ENCODE measurements around the gene FAM83D.
"Not testable (repeated sequence)": the region's sequence is repeated elsewhere in the genome, so short reads cannot be mapped to it uniquely, and the experiment has no call there.

FAM83D gene

DNA sequence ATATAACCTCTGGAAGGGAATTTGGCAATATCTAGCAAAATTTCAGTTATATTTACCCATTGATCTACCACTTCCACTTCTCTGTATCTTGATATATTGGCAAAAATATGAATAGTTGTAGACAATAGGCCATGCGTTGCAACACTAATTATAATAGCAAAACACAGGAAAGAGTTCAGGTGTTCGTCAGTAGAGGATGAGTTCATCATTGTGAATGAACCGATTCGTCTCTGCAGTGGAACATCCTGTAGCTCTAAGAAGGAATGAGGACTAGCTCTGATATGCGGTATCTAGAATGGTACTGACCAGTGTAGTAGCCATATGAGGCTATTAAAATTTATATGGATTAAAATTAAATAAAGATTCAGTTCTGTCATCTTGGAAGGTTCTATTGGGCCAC, 8.3 kb downstream of the FAM83D start:
- no peak for DNase-seq (ENCODE audit: low read depth)

DNA sequence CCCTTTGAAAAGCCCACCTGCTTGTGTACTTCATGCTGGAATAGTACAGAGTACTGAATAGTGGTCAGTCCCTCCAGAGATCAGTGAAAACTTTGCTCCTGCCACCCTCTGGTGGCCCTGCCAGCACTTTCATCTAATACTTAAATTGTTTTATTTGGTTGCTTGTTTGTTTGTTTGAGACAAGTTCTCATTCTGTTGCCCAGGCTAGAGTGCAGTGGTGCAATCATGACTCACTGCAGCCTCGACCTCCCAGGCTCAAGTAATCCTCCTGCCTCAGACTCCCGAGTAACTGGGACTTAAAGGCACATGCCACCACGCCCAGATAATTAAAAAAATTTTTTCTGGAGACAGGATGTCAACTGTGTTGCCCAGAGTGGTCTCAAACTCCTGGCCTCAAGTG, 9.1 kb downstream of the FAM83D start:
- no peak for DNase-seq (ENCODE audit: low read depth)

DNA sequence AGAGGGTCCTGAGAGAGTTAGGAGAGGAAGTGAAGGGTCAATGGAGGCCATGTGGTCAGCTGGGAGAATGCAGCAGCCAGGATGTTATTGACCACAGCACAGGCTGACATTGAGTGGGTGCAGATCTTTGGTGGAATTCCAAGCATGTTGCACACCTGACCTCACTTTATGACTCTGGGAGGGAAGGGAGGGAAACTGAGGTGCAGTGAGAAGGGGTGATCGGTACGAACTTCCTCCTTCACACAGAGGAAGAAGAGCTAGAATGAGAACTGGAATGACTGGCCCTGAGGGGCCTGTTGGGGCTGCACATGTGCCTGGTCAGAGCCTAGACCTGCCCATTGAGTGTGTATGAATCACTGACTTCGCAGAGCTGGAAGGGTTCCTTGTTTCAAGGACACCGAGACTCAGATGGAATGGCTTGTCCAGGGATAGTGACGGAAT, 9.8 kb downstream of the FAM83D start:
- DNase-seq (ENCODE audit: low read depth): no peak

DNA sequence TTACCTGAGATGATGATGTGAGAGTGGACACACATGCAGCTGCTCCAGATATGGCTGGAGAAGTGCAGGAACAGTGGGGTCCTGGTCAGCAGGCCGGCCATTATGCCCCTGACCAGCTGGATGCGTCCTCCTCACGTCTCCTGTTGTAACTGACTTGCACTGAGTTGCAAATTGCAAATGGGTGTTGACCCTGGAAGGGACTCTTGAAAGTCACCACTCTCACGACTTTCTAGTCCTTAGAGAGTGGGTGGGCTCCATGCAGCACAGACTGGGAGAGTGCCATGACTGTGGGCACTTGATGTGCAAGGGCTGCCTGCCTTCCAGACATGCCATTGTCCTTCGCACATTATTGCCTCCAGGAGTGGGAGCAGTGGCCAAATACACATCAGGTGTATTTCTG, 10.8 kb downstream of the FAM83D start:
- DNase-seq (ENCODE audit: low read depth): no peak

DNA sequence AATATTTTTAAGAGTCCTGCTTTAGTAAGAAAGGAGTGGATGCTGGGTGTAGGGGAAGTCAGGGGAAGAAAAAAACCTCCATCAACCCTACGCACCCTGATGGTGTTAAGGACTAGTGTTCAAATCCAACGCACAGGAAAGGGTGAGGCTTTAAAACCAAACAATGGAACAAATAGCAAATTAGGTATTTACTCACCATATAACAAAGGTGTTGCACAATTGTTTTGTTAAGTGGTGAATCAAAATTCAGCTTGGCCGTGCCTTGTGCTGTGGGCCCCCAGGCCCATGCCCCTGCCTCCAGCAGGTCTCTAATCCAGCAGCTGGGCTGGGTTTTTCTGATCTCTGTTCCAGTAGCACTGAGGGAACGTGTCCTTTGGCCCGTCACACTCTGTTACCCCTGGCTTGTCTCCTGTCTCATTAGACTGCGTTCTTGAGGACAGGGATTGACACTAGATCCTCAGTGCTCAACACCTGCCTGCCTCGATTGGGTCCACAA, 11.8 kb downstream of the FAM83D start:
- DNase-seq (ENCODE audit: low read depth): no peak

DNA sequence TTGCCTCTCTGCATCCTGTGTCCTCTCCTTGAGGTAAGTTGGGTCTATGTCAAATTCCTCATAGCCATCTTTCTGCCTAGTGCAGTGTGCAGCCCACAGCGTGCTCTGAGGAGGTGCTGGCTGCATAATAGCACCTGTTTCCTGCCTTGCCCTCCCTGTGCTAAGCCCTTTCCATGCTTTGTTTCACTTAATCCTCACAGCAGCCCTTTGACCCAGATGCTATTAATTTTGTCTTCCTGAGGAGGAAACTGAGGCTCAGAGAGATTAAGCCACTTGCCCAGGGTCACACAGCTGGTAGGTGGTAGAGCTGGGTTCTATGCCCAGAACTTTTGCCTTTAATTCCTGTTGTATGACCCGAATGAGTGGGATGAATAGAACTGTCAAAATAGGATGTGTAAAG, 13.5 kb downstream of the FAM83D start:
- DNase-seq (ENCODE audit: low read depth): no peak

DNA sequence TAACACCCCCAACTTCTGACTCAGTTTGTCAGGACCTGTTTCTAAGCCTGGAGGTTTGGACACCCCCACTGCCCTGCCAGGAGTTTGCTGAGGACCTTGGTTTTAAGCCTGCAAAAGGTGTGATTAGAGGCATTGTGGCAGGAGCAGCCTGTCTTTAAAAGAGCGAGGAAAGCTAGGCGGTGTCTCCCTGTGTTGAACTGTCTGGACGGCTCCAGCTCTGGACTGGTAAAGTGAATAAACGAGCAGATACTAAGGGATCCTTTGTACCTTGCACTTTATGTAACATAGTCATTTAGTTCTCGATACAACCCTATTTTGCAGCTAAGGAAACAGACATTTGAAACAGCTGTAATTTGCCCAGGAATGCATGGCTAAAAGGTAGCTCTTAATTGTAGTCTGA, 14.4 kb downstream of the FAM83D start:
- no peak for DNase-seq (ENCODE audit: low read depth)

DNA sequence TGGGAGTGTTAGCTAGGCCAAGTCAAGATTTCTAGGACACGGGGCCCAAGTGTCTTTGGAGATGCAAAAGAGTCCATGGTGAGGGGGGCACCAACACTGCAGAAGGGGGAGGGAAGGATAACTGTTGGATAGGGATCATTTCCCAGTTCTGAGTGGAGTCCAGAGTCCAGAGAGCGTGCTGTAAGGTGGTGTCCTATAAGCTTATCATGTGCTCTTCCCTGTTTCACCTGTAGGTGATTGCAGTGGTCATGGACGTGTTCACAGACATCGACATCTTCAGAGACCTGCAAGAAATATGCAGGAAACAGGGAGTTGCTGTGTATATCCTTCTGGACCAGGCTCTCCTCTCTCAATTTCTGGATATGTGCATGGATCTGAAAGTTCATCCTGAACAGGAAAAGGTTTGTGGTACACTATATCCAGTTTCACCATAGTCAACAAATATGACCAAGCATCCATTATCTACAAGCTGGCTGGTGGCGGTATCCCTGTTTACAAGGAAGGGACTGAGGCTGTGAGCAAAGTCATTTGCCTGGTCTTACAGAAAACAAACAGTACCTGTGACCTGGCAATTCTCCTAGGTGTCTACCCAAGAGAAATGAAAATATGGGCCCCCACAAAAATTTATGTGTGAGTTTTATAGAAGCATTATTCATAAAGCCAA, 15.6 kb downstream of the FAM83D start:
- DNase-seq (ENCODE audit: low read depth): no peak

DNA sequence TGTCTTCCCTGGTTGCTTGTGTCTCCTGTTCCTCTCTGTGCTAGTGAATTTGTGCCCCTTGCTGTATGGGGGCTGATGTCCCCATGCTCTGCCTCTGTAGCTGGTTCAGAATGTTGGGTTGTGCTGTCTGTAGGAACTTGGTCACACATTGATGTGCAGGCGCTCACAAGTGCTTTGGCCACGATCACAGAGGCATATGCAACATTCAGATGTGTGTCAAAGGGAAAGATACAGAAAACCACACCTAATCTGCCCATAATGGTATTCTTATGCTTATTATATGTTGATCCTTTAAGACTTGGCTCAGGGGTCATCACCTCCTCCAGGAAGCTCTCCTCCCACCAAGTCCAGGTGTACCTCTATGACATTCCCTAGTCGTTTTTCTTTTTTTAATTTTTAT, 18.8 kb downstream of the FAM83D start:
- no peak for DNase-seq (ENCODE audit: low read depth)

DNA sequence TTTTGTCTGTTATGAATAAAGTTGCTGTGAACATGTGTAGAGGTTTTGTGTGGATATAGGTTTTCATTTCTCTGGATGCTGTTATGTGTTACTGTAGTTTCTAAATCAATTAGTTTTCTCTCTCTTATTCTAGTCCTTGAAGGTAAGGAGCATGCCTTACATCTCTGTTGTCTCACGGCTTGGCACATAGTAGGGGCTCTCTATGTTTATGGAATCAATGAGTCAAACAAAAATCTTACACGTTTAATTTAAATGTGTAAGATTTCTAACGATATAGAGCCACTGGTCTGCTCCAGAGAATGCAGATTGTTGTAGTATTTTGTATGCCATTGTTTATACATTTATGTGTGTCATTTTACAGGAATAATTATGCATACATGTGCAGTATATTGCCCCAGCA, 20.6 kb downstream of the FAM83D start:
- DNase-seq (ENCODE audit: low read depth): no peak

DNA sequence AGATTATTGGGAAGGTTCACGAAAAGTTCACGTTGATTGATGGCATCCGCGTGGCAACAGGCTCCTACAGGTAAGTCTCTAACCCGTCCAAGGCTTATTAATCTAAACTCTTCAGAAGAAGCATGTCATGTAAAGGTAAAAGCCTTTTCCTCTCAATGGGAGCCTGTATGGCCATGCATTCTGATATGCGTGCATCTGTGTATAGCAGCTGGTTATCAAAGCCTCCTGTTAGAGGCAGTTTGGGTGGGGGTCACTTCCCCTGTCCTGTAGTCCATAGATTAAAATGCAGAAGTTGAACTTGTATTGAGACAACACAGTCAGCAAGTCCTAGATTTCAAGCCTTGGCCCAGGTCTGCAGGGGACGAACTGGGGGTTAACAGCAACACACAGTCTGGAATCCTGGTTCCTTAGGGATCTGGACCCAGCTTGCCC, 21.7 kb downstream of the FAM83D start:
- DNase-seq (ENCODE audit: low read depth): no peak

DNA sequence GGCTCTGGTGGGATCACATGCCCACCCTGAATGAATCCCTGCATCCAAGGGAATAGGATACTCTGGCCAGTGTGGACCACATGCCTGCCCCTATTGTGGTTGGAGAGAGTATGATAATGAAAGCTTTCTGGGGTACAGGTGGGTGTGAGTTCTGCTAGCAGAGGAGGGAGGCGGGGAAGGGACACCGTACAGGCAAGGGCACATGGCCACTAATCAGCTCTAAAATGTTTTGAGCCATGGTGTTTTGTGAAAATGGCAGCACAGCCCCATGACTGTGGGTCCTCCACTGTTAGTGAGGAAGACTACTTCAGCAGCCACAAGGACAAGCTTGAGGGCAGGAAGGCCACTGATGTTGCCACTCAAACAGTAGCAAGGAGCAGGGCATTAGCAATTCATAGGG, 24.0 kb downstream of the FAM83D start:
- no peak for DNase-seq (ENCODE audit: low read depth)

DNA sequence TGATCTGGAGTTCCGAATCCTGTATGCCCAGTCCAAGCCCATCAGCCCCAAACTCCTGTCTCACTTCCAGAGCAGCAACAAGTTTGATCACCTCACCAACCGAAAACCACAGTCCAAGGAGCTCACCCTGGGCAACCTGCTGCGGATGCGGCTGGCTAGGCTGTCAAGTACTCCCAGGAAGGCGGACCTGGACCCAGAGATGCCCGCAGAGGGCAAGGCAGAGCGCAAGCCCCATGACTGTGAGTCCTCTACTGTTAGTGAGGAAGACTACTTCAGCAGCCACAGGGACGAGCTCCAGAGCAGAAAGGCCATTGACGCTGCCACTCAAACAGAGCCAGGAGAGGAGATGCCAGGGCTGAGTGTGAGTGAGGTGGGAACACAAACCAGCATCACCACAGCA, 25.4 kb downstream of the FAM83D start:
- DNase-seq (ENCODE audit: low read depth): no peak

DNA sequence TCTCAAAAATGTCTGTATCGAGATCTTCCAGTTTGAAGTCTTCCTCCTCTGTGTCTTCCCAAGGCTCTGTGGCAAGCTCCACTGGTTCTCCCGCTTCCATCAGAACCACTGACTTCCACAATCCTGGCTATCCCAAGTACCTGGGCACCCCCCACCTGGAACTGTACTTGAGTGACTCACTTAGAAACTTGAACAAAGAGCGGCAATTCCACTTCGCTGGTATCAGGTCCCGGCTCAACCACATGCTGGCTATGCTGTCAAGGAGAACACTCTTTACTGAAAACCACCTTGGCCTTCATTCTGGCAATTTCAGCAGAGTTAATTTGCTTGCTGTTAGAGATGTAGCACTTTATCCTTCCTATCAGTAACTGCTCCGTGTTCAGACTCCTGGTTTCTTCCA, 25.9 kb downstream of the FAM83D start:
- no peak for DNase-seq (ENCODE audit: low read depth)

DNA sequence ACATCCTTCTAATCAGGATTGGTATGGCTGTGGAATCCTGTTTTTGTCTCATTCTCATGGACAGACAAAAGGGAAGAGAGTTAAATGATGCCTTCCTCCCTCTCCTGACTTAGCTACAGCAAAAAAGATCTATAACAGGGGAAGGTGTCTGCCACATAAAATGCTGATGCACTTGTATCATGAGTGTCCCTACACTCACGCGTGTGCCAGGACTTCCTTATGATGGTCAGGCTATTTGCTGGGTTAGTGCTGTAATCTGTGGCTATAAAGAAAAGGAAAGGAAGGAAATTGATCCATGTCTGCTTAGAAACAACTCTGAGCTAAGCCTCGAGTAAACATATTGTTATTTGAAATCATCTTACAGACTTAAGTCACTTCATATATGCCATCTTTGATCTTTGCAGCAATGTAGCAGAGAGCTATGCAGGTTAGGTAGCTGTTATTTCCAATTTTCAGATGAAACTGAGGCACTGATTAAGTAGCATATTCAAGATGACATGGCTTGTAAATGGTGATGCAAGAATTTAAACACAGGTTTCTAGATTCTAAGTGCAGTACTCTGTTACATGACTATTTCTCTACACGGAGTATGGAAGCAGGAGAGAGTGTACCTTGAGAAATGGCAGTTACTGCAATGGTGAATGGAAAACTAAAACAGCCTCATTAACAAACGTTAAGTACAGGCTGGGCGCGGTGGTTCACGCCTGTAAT, 27.6 kb downstream of the FAM83D start:
- no peak for DNase-seq (ENCODE audit: low read depth)

DNA sequence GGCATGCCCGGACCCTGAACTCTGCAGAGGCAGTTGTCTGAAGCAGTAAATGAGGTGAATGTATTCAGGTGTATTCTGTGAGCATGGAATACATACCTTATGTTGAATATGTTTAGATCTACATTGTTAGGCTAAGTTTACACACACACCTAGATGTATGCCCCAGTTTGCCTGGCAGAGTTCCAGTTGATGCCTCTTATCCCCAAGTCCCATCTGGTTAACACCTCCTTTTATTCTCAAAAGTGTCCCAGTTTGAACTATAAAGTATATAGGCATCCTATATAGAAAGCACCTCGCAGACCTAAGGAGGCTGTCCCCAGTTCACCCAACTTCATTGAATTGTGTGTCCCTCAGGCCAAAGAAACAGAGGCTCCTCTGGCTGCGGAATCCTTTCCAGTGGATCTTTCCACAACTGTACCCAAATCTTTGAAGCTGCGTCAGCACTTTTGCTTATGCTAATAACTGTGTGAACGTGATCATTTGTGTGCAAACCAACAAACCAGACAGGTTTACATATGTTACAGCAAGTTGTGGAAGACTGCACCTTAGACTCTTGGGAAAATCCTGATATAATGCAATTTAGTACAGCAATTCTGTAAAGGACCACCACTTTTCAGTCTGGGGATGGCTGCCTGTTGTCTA, 31.1 kb downstream of the FAM83D start:
- DNase-seq (ENCODE audit: low read depth): peak; percentile 8

DNA sequence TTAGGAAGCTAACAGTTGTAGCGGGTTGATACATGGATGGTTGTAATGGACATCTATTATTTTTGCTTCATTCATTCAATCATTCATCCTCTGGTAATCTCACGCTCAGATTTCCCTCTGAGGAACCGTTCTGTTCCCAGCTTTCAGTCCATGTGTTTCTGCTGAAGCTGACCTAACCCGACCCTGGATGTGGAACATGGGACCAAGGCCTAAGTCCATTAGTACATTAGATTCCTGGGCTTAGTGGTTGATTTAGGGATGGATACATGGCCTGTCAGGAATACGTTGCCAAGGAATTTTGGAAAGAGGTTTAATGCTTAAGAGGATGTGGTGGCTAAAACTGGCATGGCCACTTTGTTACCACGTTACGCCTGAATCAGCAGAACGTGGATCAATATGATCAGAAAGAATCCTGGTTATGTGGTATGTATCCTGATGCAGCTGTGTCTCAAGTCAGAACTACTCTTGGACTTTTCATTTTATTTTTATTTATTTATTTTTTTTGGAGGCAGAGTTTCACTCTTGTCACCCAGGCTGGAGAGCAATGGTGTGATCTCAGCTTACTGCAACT, 31.8 kb downstream of the FAM83D start:
- no peak for DNase-seq (ENCODE audit: low read depth)

DNA sequence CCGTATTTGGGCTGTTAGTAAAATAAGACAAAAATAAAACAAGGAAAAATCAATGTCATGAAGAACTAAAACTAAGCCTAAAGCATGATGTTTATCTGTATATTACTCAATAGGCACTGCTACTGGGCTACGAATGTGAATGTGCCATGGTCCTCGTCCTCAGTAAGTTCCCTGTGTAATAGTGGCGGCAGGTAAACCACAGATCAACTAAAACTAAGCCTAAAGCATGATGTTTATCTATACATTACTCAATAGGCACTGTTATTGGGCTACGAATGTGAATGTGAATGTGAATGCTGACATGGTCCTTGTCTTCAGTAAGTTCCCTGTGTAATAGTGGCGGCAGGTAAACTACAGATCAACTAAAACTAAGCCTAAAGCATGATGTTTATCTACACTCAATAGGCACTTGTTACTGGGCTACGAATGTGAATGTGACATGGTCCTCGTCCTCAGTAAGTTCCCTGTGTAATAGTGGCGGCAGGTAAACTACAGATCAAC, 34.0 kb downstream of the FAM83D start:
- not testable (repeated sequence) for DNase-seq (ENCODE audit: low read depth)

DNA sequence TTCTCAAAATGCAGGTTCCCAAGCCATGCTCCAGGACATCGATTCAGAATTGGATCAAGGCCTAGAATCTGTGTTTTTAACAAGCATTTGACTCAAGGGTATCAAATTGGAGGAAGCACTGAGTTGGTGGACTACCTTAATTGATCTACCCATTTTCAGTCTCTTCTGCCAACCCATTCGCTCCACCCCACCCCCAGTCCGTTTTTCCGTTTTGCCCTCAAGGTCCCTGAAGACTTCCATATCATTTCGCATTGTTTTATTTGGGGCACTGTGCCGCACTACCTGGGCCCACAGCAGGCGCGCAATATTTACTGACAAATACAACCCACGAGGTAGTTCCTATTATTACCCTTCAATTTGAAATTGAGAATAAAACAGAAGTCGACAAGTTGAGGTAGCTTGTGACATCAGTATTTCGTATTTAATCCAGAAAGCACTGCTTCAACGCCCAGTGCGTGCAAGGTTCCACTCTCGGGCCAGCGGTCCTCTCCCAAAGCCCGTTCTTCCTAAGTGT, 35.4 kb downstream of the FAM83D start:
- no peak for DNase-seq (ENCODE audit: low read depth)

DNA sequence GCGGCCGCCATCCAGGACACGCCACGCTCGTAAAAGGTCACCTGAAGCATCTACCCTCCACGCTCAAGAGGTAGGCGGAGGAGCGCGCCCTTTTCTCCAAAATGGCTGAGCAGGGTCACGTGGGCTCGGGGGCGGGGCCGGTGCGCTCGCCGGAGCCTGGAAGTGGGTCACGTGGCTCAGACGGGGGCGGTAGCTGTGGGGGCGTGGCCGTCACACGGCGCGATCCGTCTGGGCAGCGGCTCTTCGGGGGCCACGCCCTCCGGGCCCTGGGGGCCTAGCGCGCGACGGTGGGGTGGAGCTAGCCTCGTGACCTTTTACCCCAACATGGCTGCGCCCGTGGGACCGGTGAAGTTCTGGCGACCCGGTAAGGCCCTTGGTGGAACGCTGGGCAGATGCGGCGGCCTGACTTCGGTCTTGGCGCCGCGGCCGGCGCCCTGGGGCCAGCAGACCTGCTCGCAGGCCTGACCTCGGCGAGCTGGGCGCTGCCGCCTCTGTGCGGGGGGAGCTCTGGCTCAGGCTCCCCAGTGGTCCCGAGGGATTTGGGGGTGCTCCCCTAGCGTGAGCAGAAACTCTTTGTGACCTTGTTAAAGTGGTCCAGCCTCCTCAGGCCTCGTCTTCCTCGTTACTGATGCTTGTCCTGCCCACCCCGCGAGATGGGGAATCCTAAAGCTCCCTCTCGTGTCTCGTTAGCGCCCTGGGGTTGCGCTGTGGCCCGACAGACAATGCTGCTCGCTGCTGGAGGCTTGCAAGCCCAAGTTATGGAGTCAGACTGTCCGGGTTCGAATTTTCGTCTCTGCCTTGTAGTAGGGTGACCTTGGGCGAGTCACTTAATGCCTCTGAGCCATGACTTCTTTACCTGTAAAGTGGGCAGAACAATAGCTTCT, 36.1 kb downstream of the FAM83D start, which contains the start of gene DHX35:
Gene DHX35, plus strand, starts transcription at position 301 of the 884 bp plus-strand sequence. Its CDS starts 24 bp downstream, at position 325.
- DNase-seq (ENCODE audit: low read depth): peak; percentile 69

DNA sequence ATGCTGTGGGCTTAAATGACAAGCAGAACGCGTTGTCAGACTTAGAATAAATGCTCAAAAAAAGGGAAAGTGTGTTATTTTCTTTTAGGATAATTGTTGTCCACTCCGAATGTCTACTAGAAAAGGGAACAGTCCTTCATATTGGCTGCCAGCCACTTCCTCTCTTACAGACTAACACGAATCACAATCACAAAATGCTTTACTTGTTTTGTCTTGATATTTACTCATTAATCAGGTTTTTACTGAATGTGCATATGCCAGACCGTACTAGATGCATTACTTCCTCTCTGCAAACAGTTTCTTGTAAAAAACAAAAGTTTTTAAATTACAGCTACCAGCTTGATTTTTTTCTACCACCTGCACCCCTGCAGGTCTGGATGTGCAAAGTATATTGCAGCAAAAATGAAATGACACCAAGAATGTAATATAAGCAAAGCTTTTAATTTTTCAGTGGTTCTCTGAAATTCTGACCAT, 36.7 kb downstream of the FAM83D start:
- DNase-seq (ENCODE audit: low read depth): no peak
